GM12892 (cell line): ENCODE data around the gene IL2RG.

Experiments
- POLR2AphosphoS5 ChIP-seq: IDR thresholded peaks from 2 replicates; pipeline ENCODE4 v1.6.1; 2011; ENCODE audit warnings: low read depth, low read length, control low read depth
- TAF1 ChIP-seq: IDR thresholded peaks from 2 replicates; pipeline ENCODE4 v1.6.1; 2011; ENCODE audit warnings: low read depth, mild to moderate bottlenecking, control low read depth, low read length, borderline replicate concordance

DNA sequence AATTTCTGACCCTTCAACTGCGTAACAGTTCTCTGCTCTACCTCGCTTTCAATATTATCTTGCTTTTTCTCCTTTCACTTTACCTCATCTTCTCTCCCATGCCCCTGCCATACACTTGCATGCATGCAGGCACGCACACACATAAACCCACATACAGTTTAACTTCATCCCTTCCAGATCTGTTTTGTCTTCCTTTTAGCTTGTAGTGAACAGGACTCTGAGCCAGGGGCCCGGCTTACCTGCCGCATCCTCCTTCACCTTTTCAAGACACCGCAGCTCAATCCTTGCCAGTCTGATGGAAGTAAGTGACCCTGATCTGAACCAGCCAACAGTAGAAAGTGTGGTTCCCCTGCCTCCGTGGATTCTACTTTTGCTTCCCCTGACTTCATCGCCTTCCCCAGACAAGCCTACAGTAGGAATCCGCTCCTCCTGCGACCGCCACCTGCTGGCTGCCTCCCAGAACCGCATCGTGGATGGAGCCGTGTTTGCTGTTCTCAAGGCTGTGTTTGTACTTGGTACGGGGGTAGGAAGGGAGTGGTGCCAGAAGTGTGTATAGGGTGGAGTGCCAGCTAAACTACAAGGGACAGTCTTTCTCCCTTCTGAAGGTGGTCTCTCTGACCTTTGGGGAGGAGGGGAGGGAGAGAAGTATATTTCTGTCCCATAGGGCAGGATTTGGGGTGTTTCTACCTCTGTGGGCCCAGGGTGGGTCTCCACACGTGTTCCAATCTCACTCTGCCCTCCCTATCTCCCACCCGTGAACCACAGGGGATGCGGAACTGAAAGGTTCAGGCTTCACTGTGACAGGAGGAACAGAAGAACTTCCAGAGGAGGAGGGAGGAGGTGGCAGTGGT lies 17.8 kb upstream of the IL2RG start:
- TF ChIP-seq POLR2AphosphoS5 = no peak
- no peak for TF ChIP-seq TAF1
